ENCODE data around the gene PAX2.

PAX2 gene

DNA sequence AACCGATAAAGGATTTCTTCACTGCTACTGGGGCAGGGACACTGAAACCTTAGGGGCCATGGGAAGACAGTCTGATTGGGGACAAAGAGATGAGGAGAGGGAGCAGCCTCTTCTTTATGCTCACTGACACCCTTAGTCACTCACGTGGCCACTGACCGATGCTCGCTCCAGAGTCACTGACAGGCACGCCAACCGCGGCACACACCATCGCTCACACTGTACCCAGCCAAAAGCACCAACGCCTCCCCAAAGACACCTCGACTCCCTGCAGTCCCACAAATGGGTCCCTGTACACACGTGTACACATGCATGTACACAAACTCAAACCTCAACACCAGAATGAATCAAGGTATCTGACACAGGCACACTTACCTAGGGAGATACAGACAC, 132.1 kb downstream of the PAX2 start:
- TF ChIP-seq, protein P1, sequence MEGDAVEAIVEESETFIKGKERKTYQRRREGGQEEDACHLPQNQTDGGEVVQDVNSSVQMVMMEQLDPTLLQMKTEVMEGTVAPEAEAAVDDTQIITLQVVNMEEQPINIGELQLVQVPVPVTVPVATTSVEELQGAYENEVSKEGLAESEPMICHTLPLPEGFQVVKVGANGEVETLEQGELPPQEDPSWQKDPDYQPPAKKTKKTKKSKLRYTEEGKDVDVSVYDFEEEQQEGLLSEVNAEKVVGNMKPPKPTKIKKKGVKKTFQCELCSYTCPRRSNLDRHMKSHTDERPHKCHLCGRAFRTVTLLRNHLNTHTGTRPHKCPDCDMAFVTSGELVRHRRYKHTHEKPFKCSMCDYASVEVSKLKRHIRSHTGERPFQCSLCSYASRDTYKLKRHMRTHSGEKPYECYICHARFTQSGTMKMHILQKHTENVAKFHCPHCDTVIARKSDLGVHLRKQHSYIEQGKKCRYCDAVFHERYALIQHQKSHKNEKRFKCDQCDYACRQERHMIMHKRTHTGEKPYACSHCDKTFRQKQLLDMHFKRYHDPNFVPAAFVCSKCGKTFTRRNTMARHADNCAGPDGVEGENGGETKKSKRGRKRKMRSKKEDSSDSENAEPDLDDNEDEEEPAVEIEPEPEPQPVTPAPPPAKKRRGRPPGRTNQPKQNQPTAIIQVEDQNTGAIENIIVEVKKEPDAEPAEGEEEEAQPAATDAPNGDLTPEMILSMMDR (IDR thresholded peaks at IDR 0.05) = no peak

DNA sequence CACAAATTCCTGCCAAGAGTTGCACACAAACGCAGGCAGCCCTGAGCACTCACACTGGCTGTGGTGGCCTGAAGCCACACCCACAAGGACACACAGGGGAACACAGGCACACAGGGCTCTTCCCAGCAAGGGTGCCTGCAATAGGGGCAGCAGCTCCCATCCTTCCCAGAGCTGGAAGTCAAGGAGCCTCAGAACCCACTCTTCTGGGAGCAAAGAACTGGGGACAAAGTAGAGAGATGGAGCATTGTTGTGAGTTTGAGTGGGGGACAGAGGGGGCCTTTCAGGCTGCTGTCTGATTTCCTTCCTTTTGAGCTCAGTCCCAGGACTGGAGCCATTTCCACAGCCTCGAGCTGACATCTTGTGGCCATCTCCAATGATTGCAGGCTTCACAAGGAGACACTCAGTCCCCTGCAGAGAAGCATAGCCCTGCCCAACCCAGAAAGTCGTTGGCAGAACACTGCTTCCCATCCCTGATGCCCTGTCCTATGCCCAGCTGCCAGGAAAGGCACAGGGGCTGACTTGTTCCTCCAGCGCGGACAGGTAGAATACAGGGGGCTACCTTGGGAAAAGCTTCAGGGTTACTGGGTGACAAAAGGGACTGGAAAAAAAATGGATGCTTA, 133.0 kb downstream of the PAX2 start:
- TF ChIP-seq, protein P1 (IDR thresholded peaks at IDR 0.05) = peak; percentile 48; the same call in 1 of the 2 replicates

Measured in LNCAP (cell line).